CD4-positive, CD25-positive, alpha-beta regulatory T cell (primary cell): Measurements from ENCODE around the gene SPAG8. TPM values are rescaled to one million over a fixed set of nuclear protein-coding genes. Genes with fewer than 3 reads are reported as not detected.

Source experiments
- ATAC-seq, 2 donors: fragments of 150-1000 bp; cut with Tn5 transposase; one replicate each; pipeline ENCODE4 v1.10.0; 2021; ENCODE audit warnings: low read depth in 2 of 2, moderate number of reproducible peaks in 2 of 2, moderate library complexity in 1 of 2
- DNase-seq, 3 donors: peaks; one replicate each; pipeline versions ENCODE4 v3.0.0 to v3.0.0-alpha.2; 2012 to 2022; ENCODE audit warnings: mixed read lengths in 1 of 3
- H3K27ac ChIP-seq: one replicate; pipeline ENCODE4 v1.7.0; 2013; ENCODE audit warnings: mild to moderate bottlenecking, low read length; ENCODE audit not compliant: insufficient read depth, poor library complexity, severe bottlenecking
- H3K27me3 ChIP-seq: one replicate; pipeline ENCODE4 v1.7.0; 2013; ENCODE audit warnings: low read length; ENCODE audit not compliant: control insufficient read depth, insufficient read depth
- H3K36me3 ChIP-seq: one replicate; pipeline ENCODE4 v1.7.0; 2013; ENCODE audit warnings: mild to moderate bottlenecking, low read length, moderate library complexity; ENCODE audit not compliant: control insufficient read depth, insufficient read depth
- H3K4me1 ChIP-seq: 2 replicates; pipeline ENCODE4 v1.7.0; 2013; ENCODE audit warnings: mild to moderate bottlenecking, low read length; ENCODE audit not compliant: insufficient read depth, control insufficient read depth, poor library complexity, severe bottlenecking
- H3K4me3 ChIP-seq: one replicate; pipeline ENCODE4 v1.7.0; 2013; ENCODE audit warnings: low read depth, mild to moderate bottlenecking, low read length, moderate library complexity
- H3K9me3 ChIP-seq, 2 experiments: 1 replicate in 1 of 2; 2 replicates in 1 of 2; pipeline ENCODE4 v1.7.0; 2013; ENCODE audit warnings: low read length in 2 of 2, mild to moderate bottlenecking in 1 of 2, moderate library complexity in 1 of 2; ENCODE audit not compliant: control insufficient read depth in 2 of 2
- H3K27ac Mint-ChIP-seq, 3 donors: one replicate each; pipeline ENCODE4 v1.8.0; 2020 to 2022; ENCODE audit warnings: mild to moderate bottlenecking in 3 of 3, mixed read lengths in 3 of 3, moderate library complexity in 2 of 3
- H3K27me3 Mint-ChIP-seq: one replicate; pipeline ENCODE4 v1.8.0; 2022; ENCODE audit warnings: mild to moderate bottlenecking, mixed read lengths
- H3K36me3 Mint-ChIP-seq: one replicate; pipeline ENCODE4 v1.8.0; 2020; ENCODE audit warnings: mixed read lengths
- H3K4me1 Mint-ChIP-seq, 4 donors: one replicate each; pipeline ENCODE4 v1.8.0; 2020 to 2022; ENCODE audit warnings: mixed read lengths in 4 of 4, mild to moderate bottlenecking in 1 of 4
- H3K4me3 Mint-ChIP-seq, 4 donors: one replicate each; pipeline ENCODE4 v1.8.0; 2020 to 2022; ENCODE audit warnings: mild to moderate bottlenecking in 4 of 4, mixed read lengths in 4 of 4, moderate library complexity in 3 of 4
- H3K9me3 Mint-ChIP-seq, 7 donors: one replicate each; pipeline ENCODE4 v1.8.0; 2020 to 2022; ENCODE audit warnings: mixed read lengths in 7 of 7, mild to moderate bottlenecking in 3 of 7, moderate library complexity in 2 of 7
- polyA plus RNA-seq, 4 donors: library from polyadenylated mRNA; unstranded; fragments of 300-500 nt; fragmentation: Illumina TruSeq; gene quantifications; one replicate each; pipeline ENCODE4 v1.2.3, GENCODE V29; 2021
- total RNA-seq: library from RNA; stranded (reverse); gene quantifications from one replicate; pipeline ENCODE4 v1.2.3, GENCODE V29; 2022

Gene SPAG8
- total and polyA plus RNA-seq, 5 donors from 2014 or later: 0.75 to 1.3 (median 0.92) TPM; not detected in 1

- H3K27me3 Mint-ChIP-seq: peaks cover 11% of the 10 kb centered on the region
- peaks cover 17 to 46% (median 29%) of the 10 kb centered on the region in 4 donors for H3K4me1 Mint-ChIP-seq
- peaks cover 32% of the 10 kb centered on the region for H3K4me1 ChIP-seq
- peaks cover 5% of the 10 kb centered on the region for H3K36me3 ChIP-seq
- peak overlapping the region in 2 of 3 donors; percentile 62 to 97 for H3K27ac Mint-ChIP-seq
- H3K36me3 Mint-ChIP-seq: peaks cover 2% of the 10 kb centered on the region
- no peak overlapping the region for H3K27ac ChIP-seq
- peaks cover 3% of the 10 kb centered on the region for H3K27me3 ChIP-seq
- H3K9me3 Mint-ChIP-seq: peaks cover 0 to 2% (median 0%) of the 10 kb centered on the region in 7 donors
- DNase-seq: no peak
- H3K4me3 ChIP-seq: peak overlapping the region; percentile 76
- no peak for ATAC-seq
- no peaks in the 10 kb centered on the region for H3K9me3 ChIP-seq
- H3K4me3 Mint-ChIP-seq: peak overlapping the region; percentile 94 to 97 (median 96)
Measured at GRCh38 chr9:35813434-35814105, 1.5 kb upstream of the SPAG8 start.

- no peaks in the 10 kb centered on the region for H3K9me3 Mint-ChIP-seq
- H3K4me1 ChIP-seq: peaks cover 32% of the 10 kb centered on the region
- H3K27me3 Mint-ChIP-seq: peaks cover 11% of the 10 kb centered on the region
- peak overlapping the region; percentile 83 for H3K27ac ChIP-seq
- H3K9me3 ChIP-seq: no peaks in the 10 kb centered on the region
- DNase-seq: no peak
- H3K4me3 Mint-ChIP-seq: peak overlapping the region; percentile 91 to 97 (median 94)
- H3K27me3 ChIP-seq: no peaks in the 10 kb centered on the region
- peak overlapping the region; percentile 89 to 97 (median 96) for H3K27ac Mint-ChIP-seq
- peaks cover 17 to 46% (median 29%) of the 10 kb centered on the region in 4 donors for H3K4me1 Mint-ChIP-seq
- peaks cover 12% of the 10 kb centered on the region for H3K36me3 ChIP-seq
- no peak for ATAC-seq
- peaks cover 12% of the 10 kb centered on the region for H3K36me3 Mint-ChIP-seq
- peak overlapping the region; percentile 84 for H3K4me3 ChIP-seq
Measured at GRCh38 chr9:35811381-35812024, 559 bp downstream of the SPAG8 start.

GRCh38 chr9:35810122-35810521 is 1.9 kb downstream of the SPAG8 start:
- H3K27me3 ChIP-seq: no peaks in the 10 kb centered on the region
- H3K4me1 ChIP-seq: peaks cover 32% of the 10 kb centered on the region
- Mint-ChIP-seq H3K9me3 (no peaks in the 10 kb centered on the region), H3K27ac (peak overlapping the region in 1 of 3 donors; percentile 31), H3K4me3 (no peak overlapping the region), H3K4me1 (peaks cover 13 to 40% (median 24%) of the 10 kb centered on the region in 4 donors), H3K36me3 (peaks cover 25% of the 10 kb centered on the region), H3K27me3 (peaks cover 5% of the 10 kb centered on the region)
- no peak overlapping the region for H3K4me3 ChIP-seq
- no peak overlapping the region for H3K27ac ChIP-seq
- H3K36me3 ChIP-seq: peaks cover 22% of the 10 kb centered on the region
- DNase-seq (no peak), ATAC-seq (no peak)
- no peaks in the 10 kb centered on the region for H3K9me3 ChIP-seq

- peak overlapping the region in 1 of 3 donors; percentile 6 for H3K27ac Mint-ChIP-seq
Measured at GRCh38 chr9:35808433-35808832, 3.6 kb downstream of the SPAG8 start.

GRCh38 chr9:35806101-35806500 is 6.0 kb downstream of the SPAG8 start:
- peaks cover 42% of the 10 kb centered on the region for H3K36me3 Mint-ChIP-seq
- no peak overlapping the region for H3K4me3 ChIP-seq
- peaks cover 3% of the 10 kb centered on the region for H3K4me1 ChIP-seq
- H3K4me3 Mint-ChIP-seq: no peak overlapping the region
- DNase-seq (no peak), ATAC-seq (no peak)
- H3K4me1 Mint-ChIP-seq: peaks cover 0 to 5% (median 0%) of the 10 kb centered on the region in 4 donors
- H3K9me3 Mint-ChIP-seq: no peaks in the 10 kb centered on the region
- no peak overlapping the region for H3K27ac ChIP-seq
- H3K9me3 ChIP-seq: no peaks in the 10 kb centered on the region
- no peaks in the 10 kb centered on the region for H3K27me3 Mint-ChIP-seq
- H3K27ac Mint-ChIP-seq: no peak overlapping the region
- H3K27me3 ChIP-seq: no peaks in the 10 kb centered on the region
- H3K36me3 ChIP-seq: peaks cover 29% of the 10 kb centered on the region

More at GRCh38 chr9:35808433-35808832, 3.6 kb downstream of the SPAG8 start:
- Mint-ChIP-seq H3K4me3 (no peak overlapping the region), H3K9me3 (no peaks in the 10 kb centered on the region), H3K36me3 (peaks cover 27% of the 10 kb centered on the region), H3K27me3 (peaks cover 5% of the 10 kb centered on the region), H3K4me1 (peaks cover 9 to 26% (median 15%) of the 10 kb centered on the region in 4 donors)
- Histone ChIP-seq H3K9me3 (no peaks in the 10 kb centered on the region), H3K36me3 (peaks cover 22% of the 10 kb centered on the region), H3K4me3 (no peak overlapping the region), H3K27ac (no peak overlapping the region), H3K4me1 (peaks cover 19% of the 10 kb centered on the region), H3K27me3 (no peaks in the 10 kb centered on the region)
- no peak for DNase-seq
- no peak for ATAC-seq

GRCh38 chr9:35801328-35802128 is 10.5 kb downstream of the SPAG8 start:
- Histone ChIP-seq H3K9me3 (no peaks in the 10 kb centered on the region), H3K36me3 (peaks cover 32% of the 10 kb centered on the region), H3K4me1 (no peaks in the 10 kb centered on the region), H3K27ac (no peak overlapping the region), H3K4me3 (no peak overlapping the region), H3K27me3 (no peaks in the 10 kb centered on the region)
- Mint-ChIP-seq H3K9me3 (no peaks in the 10 kb centered on the region), H3K4me3 (no peak overlapping the region), H3K27ac (peak overlapping the region in 1 of 3 donors; percentile 69), H3K4me1 (peaks cover 0 to 3% (median under 1%) of the 10 kb centered on the region in 4 donors), H3K27me3 (no peaks in the 10 kb centered on the region), H3K36me3 (peaks cover 46% of the 10 kb centered on the region)
- ATAC-seq: no peak
- DNase-seq: no peak

- H3K4me1 ChIP-seq: no peaks in the 10 kb centered on the region
- no peak for ATAC-seq
- peaks cover 22% of the 10 kb centered on the region for H3K36me3 ChIP-seq
- Mint-ChIP-seq H3K27me3 (no peaks in the 10 kb centered on the region), H3K36me3 (peaks cover 36% of the 10 kb centered on the region), H3K4me3 (no peak overlapping the region), H3K4me1 (peaks cover 0 to 5% (median under 1%) of the 10 kb centered on the region in 4 donors), H3K9me3 (no peaks in the 10 kb centered on the region), H3K27ac (no peak overlapping the region)
- H3K27me3 ChIP-seq: no peaks in the 10 kb centered on the region
- H3K9me3 ChIP-seq: no peaks in the 10 kb centered on the region
- no peak for DNase-seq
- no peak overlapping the region for H3K27ac ChIP-seq
- H3K4me3 ChIP-seq: no peak overlapping the region
Measured at GRCh38 chr9:35800530-35800929, 11.5 kb downstream of the SPAG8 start.
